Karpas-422 (cell line): Measurements from ENCODE around the gene PCDH1. TPM values are rescaled to one million over a fixed set of nuclear protein-coding genes. Genes with fewer than 3 reads are reported as not detected.

Experiments
- DNase-seq: peaks from one replicate; pipeline ENCODE4 v3.0.0-alpha.2; 2015
- H2AFZ ChIP-seq: fragments of 200-600 bp; sonication (generic); 2 replicates; pipeline ENCODE4 v1.6.1; 2014; ENCODE audit warnings: antibody characterized with exemption, low read length, mixed read lengths
- H3K27ac ChIP-seq: fragments of 200-600 bp; sonication (generic); 2 replicates; pipeline ENCODE4 v1.5.1; 2014; ENCODE audit warnings: mild to moderate bottlenecking, low read length, moderate library complexity
- H3K27me3 ChIP-seq: fragments of 200-600 bp; sonication (generic); 2 replicates; pipeline ENCODE4 v1.6.1; 2014; ENCODE audit warnings: low read length, mixed read lengths
- H3K36me3 ChIP-seq: fragments of 200-600 bp; sonication (generic); 2 replicates; pipeline ENCODE4 v1.6.1; 2014; ENCODE audit warnings: low read length, mixed read lengths; ENCODE audit not compliant: insufficient read depth
- H3K4me1 ChIP-seq: fragments of 200-600 bp; sonication (generic); 2 replicates; pipeline ENCODE4 v1.6.1; 2014; ENCODE audit warnings: mild to moderate bottlenecking, low read length, mixed read lengths
- H3K4me2 ChIP-seq: fragments of 200-600 bp; sonication (generic); 2 replicates; pipeline ENCODE4 v1.6.1; 2014; ENCODE audit warnings: low read length, low read depth, mild to moderate bottlenecking; ENCODE audit not compliant: poor library complexity, severe bottlenecking
- H3K4me3 ChIP-seq: fragments of 200-600 bp; sonication (generic); 2 replicates; pipeline ENCODE4 v1.5.1; 2014; ENCODE audit warnings: mild to moderate bottlenecking, antibody characterized with exemption, low read length, mixed read lengths
- H3K79me2 ChIP-seq: fragments of 200-600 bp; sonication (generic); 2 replicates; pipeline ENCODE4 v1.6.1; 2014; ENCODE audit warnings: mild to moderate bottlenecking, low read length, mixed read lengths
- H3K9ac ChIP-seq: fragments of 200-600 bp; sonication (generic); 2 replicates; pipeline ENCODE4 v1.6.0; 2014; ENCODE audit warnings: low read length
- H3K9me2 ChIP-seq: fragments of 200-600 bp; sonication (generic), shearing (Covaris generic); replicated peaks from 2 replicates; pipeline ENCODE4 v1.6.0; 2014; ENCODE audit warnings: mild to moderate bottlenecking, low read length, moderate library complexity; ENCODE audit not compliant: insufficient read depth
- H3K9me3 ChIP-seq: fragments of 300-700, 200-600 bp; sonication (generic); 2 replicates; pipeline ENCODE4 v1.6.1; 2014; ENCODE audit warnings: low read length, mixed read lengths
- H4K20me1 ChIP-seq: fragments of 200-600 bp; sonication (generic); 2 replicates; pipeline ENCODE4 v1.6.1; 2014; ENCODE audit warnings: mild to moderate bottlenecking, antibody characterized with exemption, low read length, low read depth; ENCODE audit not compliant: insufficient read depth
- total RNA-seq: library from RNA; depleted of rRNA; stranded (reverse); fragments of >200 nt; shearing (Covaris generic); gene quantifications from 2 replicates; pipeline ENCODE4 v1.2.3, GENCODE V29; 2014; ENCODE audit warnings: low replicate concordance

The PCDH1 gene
- total RNA-seq, 1 experiment from 2014 or later, result not detected

- no peak overlapping the region for H2AFZ ChIP-seq
- no peaks in the 10 kb centered on the region for H3K4me1 ChIP-seq
- H3K79me2 ChIP-seq, result no peaks in the 10 kb centered on the region
- H3K9ac ChIP-seq, result no peak overlapping the region
- H3K27ac ChIP-seq, result no peak overlapping the region
- H4K20me1 ChIP-seq, result no peaks in the 10 kb centered on the region
- H3K9me2 ChIP-seq, result no peaks in the 10 kb centered on the region
- H3K4me2 ChIP-seq, result no peak overlapping the region
- H3K9me3 ChIP-seq, result no peaks in the 10 kb centered on the region
- no peak for DNase-seq
- H3K27me3 ChIP-seq, result no peaks in the 10 kb centered on the region
- H3K36me3 ChIP-seq, result no peaks in the 10 kb centered on the region
- no peak overlapping the region for H3K4me3 ChIP-seq
Measured at GRCh38 chr5:141867651-141868050, 10.6 kb downstream of the PCDH1 start.

- Histone ChIP-seq H3K4me3 (no peak overlapping the region), H3K4me2 (no peak overlapping the region), H3K4me1 (no peaks in the 10 kb centered on the region), H4K20me1 (no peaks in the 10 kb centered on the region), H3K9ac (no peak overlapping the region), H3K36me3 (no peaks in the 10 kb centered on the region), H3K9me3 (no peaks in the 10 kb centered on the region), H3K27ac (no peak overlapping the region), H3K27me3 (no peaks in the 10 kb centered on the region), H2AFZ (no peak overlapping the region), H3K79me2 (no peaks in the 10 kb centered on the region), H3K9me2 (no peaks in the 10 kb centered on the region)
- no peak for DNase-seq
Measured at GRCh38 chr5:141867139-141867538, 11.1 kb downstream of the PCDH1 start.

- Histone ChIP-seq H2AFZ (no peak overlapping the region), H3K36me3 (no peaks in the 10 kb centered on the region), H3K27ac (no peak overlapping the region), H3K9me2 (no peaks in the 10 kb centered on the region), H3K27me3 (no peaks in the 10 kb centered on the region), H3K4me2 (no peak overlapping the region), H4K20me1 (no peaks in the 10 kb centered on the region), H3K79me2 (no peaks in the 10 kb centered on the region), H3K4me3 (no peak overlapping the region), H3K4me1 (no peaks in the 10 kb centered on the region), H3K9me3 (no peaks in the 10 kb centered on the region), H3K9ac (no peak overlapping the region)
- no peak for DNase-seq
Measured at GRCh38 chr5:141866096-141866495, 12.1 kb downstream of the PCDH1 start.

- H3K4me2 ChIP-seq, result no peak overlapping the region
- no peak overlapping the region for H3K9ac ChIP-seq
Measured at GRCh38 chr5:141865406-141865805, 12.8 kb downstream of the PCDH1 start.

GRCh38 chr5:141864371-141865370 lies 13.5 kb downstream of the PCDH1 start:
- Histone ChIP-seq H3K9ac (no peak overlapping the region), H3K4me2 (no peak overlapping the region), H4K20me1 (no peaks in the 10 kb centered on the region), H3K36me3 (no peaks in the 10 kb centered on the region), H3K27ac (no peak overlapping the region), H3K9me2 (no peaks in the 10 kb centered on the region), H3K4me3 (no peak overlapping the region), H3K9me3 (no peaks in the 10 kb centered on the region), H3K79me2 (no peaks in the 10 kb centered on the region), H2AFZ (no peak overlapping the region), H3K27me3 (no peaks in the 10 kb centered on the region), H3K4me1 (peaks cover 9% of the 10 kb centered on the region)
- DNase-seq, result no peak

More at GRCh38 chr5:141865406-141865805, 12.8 kb downstream of the PCDH1 start:
- Histone ChIP-seq H3K36me3 (no peaks in the 10 kb centered on the region), H3K9me3 (no peaks in the 10 kb centered on the region), H3K4me3 (no peak overlapping the region), H3K27me3 (no peaks in the 10 kb centered on the region), H3K27ac (no peak overlapping the region), H4K20me1 (no peaks in the 10 kb centered on the region), H3K4me1 (peaks cover 2% of the 10 kb centered on the region; the same call in 1 of the 2 replicates), H3K9me2 (no peaks in the 10 kb centered on the region), H2AFZ (no peak overlapping the region), H3K79me2 (no peaks in the 10 kb centered on the region)
- no peak for DNase-seq

- DNase-seq, result peak; percentile 63
- no peak overlapping the region for H3K9ac ChIP-seq
- no peak overlapping the region for H3K4me3 ChIP-seq
- peaks cover 9% of the 10 kb centered on the region for H3K4me1 ChIP-seq
- H3K27me3 ChIP-seq, result no peaks in the 10 kb centered on the region
- no peaks in the 10 kb centered on the region for H3K9me3 ChIP-seq
- H3K36me3 ChIP-seq, result no peaks in the 10 kb centered on the region
- H2AFZ ChIP-seq, result no peak overlapping the region
- H3K9me2 ChIP-seq, result no peaks in the 10 kb centered on the region
- H3K79me2 ChIP-seq, result no peaks in the 10 kb centered on the region
- H3K4me2 ChIP-seq, result no peak overlapping the region
- no peaks in the 10 kb centered on the region for H4K20me1 ChIP-seq
- H3K27ac ChIP-seq, result no peak overlapping the region
Measured at GRCh38 chr5:141863569-141864178, 14.5 kb downstream of the PCDH1 start.

GRCh38 chr5:141862936-141863543 lies 15.2 kb downstream of the PCDH1 start:
- no peaks in the 10 kb centered on the region for H3K79me2 ChIP-seq
- no peaks in the 10 kb centered on the region for H3K9me2 ChIP-seq
- no peak overlapping the region for H3K4me3 ChIP-seq
- no peaks in the 10 kb centered on the region for H3K9me3 ChIP-seq
- H3K4me2 ChIP-seq, result no peak overlapping the region
- H3K9ac ChIP-seq, result no peak overlapping the region
- H2AFZ ChIP-seq, result no peak overlapping the region
- no peaks in the 10 kb centered on the region for H3K27me3 ChIP-seq
- DNase-seq, result no peak
- peaks cover 9% of the 10 kb centered on the region for H3K4me1 ChIP-seq
- H4K20me1 ChIP-seq, result no peaks in the 10 kb centered on the region
- no peaks in the 10 kb centered on the region for H3K36me3 ChIP-seq
- no peak overlapping the region for H3K27ac ChIP-seq

GRCh38 chr5:141861194-141861593 lies 17.0 kb downstream of the PCDH1 start:
- H3K4me1 ChIP-seq, result peaks cover 9% of the 10 kb centered on the region
- H3K79me2 ChIP-seq, result no peaks in the 10 kb centered on the region
- no peaks in the 10 kb centered on the region for H3K36me3 ChIP-seq
- no peak overlapping the region for H2AFZ ChIP-seq
- no peaks in the 10 kb centered on the region for H4K20me1 ChIP-seq
- no peak overlapping the region for H3K4me3 ChIP-seq
- H3K9ac ChIP-seq, result no peak overlapping the region
- no peak for DNase-seq
- H3K27ac ChIP-seq, result no peak overlapping the region
- no peak overlapping the region for H3K4me2 ChIP-seq
- no peaks in the 10 kb centered on the region for H3K9me3 ChIP-seq
- H3K27me3 ChIP-seq, result no peaks in the 10 kb centered on the region
- H3K9me2 ChIP-seq, result no peaks in the 10 kb centered on the region
